GM18520 (cell line): ENCODE measurements around the gene CRTAC1.

Experiments
- ATAC-seq: cut with Tn5 transposase; IDR thresholded peaks from one replicate; pipeline ENCODE4 v1.9.1; 2021; ENCODE audit not compliant: unreplicated experiment

The CRTAC1 gene

DNA sequence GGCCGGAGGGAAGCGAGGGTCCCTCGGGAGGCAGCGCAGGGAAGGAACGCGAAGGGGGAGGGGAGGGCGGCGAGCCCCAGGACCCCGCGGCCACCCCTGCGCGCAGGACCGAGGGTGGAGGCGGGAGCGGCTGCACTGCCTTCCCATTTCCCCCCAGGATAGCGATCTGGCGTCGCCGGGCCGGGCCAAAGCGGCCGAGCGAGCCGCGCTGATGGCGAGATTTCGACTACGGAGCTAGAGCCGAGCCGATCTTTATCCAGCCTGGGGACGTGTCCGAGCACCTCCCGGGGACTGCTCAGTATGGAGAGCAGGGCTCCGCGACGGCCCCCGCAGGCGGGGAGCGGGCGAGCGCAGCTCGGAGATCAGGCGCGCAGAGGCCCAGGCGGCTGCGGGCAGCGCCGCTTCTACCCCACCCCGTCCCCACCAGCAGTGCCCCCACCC is 590 bp upstream of the CRTAC1 start:
- ATAC-seq = no peak

DNA sequence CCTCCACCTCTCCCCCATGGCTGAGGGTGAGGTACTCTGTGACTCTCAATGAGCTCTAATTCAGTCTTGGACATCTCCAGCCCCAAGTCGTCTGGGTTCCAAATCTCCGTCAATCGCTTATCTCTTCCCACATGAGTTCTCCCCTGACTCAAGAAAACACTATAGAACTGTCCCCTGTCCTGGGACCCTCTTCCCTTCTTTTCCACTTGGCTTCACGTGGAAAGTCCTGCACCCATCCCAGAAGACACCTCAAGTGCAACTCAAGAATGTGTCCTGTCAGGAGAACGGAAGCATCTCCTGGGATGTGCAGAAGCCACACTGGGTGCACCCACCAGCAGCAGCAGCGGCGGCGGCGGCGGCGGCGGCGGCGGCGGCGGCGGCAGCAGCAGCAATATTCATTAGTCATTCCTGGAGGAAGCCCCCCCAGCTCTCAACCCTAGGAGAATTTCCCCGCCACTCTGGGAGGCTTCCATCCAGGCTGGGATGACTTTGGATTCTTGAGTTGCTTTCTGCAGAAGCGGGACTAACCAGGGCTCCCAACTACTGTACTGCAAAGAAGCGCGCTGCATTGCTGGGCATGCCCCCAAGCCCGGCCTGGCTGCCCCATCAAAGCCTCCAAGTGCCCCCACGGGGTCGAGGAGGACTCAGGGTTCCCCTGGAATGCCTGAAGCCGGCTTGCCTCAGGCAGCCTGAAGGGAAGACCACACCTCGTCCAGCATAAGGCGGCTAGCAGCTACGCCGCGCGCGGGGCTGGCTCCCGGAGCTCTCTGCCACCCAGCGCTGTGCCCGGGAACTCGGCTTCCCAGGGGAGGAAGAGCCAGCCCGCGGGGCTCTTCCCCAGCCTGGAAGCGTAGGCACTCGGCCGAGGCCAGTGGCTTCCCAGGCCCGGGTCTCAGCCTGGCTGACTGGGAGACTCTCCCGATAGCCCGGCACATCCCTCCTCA is 1.0 kb downstream of the CRTAC1 start:
- ATAC-seq = no peak

DNA sequence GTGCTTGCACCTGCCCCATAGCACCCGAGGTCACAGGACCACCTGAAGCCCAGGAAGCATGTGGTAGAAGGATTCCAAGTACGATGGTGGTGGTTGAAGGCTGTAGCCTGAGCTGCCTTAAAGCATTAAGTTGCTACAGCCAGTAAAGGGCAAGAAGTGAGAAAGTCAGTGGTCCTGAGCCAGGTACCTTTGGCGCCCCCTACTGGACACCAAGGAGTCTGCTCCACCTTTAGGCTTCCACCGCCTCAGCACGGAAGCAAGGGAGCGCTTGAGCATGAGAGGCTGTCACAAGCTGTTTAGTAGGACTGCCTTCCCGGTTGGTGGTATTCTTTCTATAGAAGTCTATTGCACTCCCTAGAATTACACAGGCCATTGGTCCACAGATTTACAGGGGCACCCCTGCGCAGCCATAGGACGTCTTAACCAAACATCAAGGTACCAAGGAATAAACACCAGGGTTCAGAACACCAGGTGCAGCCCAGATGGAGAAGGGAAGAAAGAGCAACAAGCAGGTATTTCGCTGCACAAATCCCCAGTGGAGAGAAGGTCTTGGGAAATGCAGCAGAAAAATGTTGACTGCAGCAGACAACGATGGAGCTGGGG is 2.2 kb downstream of the CRTAC1 start:
- no peak for ATAC-seq

DNA sequence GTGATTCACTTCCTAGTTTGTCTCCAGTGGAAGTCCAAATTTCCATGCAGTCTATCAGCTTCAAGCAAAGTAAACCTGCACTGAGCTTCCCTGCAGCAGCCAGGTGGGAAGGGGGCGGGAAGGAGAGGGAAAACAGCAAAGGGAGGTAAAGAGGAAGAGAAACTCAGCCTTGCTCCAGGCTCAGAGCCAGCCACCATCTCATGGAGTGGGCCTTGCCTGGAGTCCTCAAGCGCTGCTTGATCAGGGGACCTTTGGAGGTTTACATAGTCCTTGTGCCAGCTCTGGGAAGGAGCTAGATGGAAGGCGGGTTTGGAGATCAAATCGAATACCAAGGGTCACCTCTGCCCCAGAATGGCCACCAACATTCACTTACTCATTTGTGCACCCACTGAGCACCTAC is 7.4 kb downstream of the CRTAC1 start:
- no peak for ATAC-seq

DNA sequence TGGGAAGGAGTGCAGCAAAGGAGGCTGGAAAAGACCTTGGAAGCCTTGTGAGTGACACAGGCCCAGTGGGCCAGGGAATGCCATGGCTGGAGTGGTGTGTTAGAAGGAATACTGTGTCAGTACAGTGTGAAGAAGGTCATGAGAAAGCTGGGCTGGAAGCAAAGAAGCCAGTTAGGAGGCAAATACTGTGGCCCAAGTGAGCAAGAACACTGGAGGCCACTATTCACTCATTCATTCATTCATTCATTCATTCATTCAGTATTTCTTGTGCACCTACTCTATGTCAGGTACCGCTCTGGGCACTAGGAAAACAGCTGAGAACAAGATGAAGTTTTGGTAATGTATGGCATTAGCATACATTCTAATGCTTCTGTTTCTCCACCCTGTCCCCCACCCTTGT is 9.6 kb downstream of the CRTAC1 start:
- ATAC-seq = no peak

DNA sequence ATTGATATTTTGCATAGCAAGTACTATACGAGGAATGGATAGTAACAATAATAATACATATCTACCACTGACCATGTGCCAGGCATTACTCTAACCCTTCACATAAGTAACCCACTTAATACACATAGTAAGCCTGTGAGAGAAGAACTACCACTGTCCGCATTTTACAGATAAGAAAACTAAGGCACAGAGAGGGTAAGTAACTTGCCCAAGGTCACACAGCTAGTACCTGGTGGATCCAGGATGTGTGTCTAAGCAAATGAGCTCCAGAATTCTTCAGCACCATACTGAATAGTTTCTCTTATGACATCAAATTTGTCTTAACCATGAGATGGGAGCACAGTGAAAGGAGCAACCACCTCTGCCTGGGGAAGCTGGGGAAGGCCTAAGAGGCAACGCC is 10.2 kb downstream of the CRTAC1 start:
- no peak for ATAC-seq

DNA sequence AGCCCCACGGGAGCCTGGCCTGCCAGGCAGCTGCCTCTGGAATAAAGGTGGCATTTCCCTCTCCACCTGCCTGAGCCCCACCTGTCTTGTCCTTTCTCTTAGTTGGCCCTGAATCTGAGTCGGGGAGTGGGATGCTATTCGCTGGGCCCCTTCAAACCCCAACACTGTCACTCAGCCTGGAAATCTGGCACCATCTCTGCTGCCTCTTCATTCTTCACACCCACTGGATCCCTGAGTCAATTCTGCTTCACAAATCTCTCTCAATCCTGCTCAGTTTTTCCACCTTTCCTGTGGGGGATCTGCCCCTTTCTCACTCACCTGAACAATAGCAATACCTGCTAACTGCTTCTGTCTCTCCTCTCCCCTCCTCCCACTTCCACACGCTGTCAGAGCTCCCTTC is 10.6 kb downstream of the CRTAC1 start:
- no peak for ATAC-seq

DNA sequence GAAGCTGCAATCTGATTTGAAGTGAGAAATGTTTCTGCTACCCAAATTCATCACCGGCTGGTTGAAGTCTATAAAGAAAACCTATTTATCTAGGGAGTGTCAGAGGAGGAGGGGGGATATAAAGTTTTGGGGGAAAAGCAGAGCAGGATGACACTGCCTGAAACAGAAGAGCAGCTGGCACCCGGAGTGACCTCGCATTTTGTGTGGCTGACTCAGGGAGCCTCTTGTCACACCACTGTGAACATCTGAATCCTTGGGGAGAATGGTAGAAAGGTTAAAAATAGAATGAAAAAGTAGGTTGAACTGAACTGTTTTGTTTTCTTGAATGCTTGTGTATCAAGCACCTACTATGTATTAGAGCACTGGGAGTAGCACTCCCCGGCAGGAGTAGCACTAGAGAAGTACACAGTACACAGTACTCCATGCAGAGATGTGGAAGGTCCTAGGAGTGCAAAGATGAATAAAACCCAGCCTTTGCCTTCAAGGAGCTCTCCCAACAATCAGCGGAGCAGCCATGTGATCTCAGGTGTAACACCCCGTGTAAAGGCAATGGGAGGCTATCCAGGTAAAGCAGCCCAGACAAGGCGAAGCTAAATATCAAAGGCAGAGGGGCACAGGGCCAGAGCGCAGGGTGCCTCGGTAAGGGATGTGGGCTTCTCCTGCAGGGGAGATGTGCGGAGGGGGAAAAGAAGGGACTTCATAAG is 13.5 kb downstream of the CRTAC1 start:
- ATAC-seq = no peak

DNA sequence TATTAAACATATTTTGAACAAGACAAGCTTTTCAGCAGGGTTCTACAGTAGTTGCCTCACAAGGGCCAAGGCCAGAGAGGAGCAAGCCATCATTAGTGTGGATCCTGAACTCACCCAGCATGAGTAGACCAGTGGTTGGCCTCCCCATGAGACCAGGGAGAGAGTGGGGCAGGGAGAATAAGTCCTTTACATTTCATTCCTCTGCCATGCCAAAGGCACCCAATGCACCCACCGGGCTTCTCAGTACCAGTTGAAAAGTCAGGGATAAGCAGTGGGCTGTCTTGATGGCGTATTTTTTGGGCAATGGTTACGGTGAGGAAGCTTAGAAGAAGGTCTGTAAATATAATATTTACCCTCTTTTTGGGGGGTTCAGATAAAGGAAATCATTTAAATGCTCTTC is 16.6 kb downstream of the CRTAC1 start:
- ATAC-seq = no peak

DNA sequence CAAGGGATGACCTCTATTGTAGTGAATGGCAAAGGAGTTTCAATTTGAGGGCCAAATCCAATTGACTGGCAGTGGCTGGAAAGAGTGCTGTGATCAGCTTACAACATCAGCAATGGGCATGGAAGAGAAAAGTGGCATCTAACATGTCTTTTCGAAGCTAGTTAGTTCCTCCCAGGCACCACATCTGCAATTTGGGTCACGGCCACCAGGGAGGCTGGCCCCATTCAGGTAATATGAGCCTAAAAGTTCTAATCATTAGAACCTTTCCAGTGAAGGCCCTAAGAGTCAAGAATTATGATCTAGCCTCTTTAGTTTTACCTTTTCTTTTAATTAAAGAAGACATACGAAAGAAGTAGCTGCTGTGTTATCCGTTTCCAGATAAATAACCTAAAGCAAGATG is 17.3 kb downstream of the CRTAC1 start:
- ATAC-seq = no peak

DNA sequence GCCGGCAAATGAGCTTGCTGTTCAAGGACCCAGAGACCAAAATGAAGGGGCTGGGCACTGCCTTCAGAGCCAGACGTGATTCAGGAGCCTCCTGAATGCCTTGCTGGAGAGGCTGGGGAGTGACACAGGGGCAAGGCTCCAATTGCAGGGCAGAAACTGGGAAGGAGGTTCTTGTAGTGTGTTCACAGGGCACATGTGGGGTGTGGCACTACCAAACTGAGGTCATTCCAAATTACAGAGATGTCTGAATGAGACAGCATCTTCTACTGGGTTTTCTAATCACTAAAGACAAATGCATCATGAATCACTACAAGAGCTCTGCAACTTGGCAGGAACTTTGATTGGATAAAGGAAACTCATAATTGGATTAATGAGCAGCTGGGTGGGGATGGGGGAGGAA is 17.8 kb downstream of the CRTAC1 start:
- ATAC-seq = no peak

DNA sequence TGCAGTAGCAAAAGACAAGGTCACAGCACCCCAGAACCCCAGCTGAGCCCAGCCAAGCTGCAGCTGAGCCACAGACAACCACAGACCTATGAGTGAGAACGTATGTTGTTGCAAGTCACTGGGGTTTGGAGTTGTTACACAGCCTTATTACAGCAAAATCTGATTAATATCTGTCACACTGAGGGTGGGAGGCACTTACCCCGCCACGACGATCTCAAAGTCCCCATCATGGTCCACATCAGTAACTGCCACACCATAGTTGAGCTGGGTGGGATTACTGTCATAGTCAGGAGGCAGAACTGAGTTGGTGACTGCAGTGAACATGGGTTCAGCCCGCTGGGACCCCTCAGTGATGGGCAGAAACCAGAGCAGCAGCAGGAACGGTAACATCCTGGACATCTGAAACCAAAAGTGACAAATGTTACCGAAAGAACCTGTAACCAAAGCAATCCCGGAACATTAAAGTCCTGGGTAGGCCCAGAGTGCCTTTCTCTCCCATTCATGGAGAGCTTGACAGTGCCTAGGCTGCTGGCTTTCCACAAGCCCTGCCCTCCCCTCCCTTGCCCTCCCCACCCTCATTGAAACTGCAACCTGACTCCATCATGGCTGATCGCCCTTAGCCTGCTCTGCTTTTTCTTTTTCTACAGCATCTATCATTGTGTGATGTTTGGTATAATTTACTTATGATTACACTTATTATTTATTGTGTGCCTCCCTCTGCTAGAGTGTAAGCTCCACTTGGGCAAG is 19.3 kb downstream of the CRTAC1 start:
- ATAC-seq = no peak

DNA sequence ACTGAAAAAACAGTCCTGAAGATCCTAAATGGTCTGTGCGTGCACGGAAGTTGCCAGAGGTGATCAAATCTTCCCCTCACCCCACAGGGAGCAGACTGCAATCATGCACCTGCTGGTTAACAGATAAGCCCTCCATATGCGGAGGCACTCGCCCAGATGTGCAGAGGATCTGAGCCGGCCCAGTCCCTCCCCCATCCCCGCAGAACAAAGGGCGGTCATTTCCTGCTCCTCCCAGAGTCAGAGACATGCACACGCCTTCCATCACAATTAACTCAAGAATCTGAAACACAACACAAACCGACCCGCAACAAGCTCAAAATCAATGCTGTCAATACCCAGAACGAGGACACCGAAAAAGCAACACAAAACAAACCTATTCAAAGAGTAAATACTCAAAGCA is 24.2 kb downstream of the CRTAC1 start:
- no peak for ATAC-seq

DNA sequence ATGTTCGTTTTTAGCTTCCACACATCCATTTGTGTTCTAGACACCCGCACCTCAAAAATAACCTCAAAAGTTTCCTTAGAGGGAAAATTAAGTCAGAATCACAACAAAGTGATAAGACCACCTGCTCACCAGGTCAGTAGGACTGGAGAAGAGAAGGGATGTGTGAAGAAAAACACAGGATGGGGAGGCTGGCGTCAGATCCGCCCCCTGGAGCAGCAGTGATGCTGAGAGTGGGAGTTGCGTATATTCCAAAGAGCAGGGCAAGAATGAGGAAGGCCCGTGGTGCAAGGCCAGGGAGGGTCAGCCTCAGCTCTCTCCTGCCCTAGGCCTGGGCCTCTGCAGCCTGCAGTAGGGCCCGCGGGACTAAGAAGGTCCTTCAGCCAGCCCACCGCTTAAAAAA is 28.7 kb downstream of the CRTAC1 start:
- no peak for ATAC-seq

DNA sequence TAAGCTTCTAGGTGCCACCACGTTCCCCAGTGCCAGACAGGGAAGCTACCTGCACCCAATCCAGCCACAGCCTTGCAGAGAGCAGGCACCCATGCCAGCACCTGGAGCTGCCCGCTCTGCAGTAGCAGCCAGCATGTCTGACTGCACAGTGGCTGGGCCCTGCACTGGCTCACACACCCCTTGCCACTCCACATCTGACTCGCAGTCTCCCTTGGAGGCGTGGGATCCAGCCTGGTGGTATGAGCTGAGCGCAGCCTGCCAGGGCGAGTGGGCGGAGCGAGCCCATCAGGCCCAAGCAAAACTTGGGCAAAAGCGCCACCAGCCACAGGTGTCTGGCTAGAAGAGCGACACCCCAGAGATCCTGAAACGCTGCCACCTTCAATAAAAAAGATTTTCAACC is 30.1 kb downstream of the CRTAC1 start:
- ATAC-seq = no peak

DNA sequence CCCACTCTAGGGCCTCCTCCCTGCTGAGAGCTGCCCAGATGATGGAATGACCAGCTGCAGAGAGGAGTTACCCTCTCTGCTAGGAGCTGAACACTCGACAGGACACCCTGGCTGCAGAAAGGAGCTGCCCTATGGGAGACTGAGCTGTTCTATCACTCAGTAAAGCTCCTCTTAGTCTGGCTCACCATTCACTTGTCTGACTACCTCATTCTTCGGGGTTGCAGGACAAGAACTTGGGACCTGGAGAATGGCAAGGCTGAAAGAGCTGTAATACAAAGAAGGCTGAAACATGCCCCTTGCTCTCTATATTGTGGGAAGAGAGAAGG is 30.5 kb downstream of the CRTAC1 start:
- no peak for ATAC-seq

DNA sequence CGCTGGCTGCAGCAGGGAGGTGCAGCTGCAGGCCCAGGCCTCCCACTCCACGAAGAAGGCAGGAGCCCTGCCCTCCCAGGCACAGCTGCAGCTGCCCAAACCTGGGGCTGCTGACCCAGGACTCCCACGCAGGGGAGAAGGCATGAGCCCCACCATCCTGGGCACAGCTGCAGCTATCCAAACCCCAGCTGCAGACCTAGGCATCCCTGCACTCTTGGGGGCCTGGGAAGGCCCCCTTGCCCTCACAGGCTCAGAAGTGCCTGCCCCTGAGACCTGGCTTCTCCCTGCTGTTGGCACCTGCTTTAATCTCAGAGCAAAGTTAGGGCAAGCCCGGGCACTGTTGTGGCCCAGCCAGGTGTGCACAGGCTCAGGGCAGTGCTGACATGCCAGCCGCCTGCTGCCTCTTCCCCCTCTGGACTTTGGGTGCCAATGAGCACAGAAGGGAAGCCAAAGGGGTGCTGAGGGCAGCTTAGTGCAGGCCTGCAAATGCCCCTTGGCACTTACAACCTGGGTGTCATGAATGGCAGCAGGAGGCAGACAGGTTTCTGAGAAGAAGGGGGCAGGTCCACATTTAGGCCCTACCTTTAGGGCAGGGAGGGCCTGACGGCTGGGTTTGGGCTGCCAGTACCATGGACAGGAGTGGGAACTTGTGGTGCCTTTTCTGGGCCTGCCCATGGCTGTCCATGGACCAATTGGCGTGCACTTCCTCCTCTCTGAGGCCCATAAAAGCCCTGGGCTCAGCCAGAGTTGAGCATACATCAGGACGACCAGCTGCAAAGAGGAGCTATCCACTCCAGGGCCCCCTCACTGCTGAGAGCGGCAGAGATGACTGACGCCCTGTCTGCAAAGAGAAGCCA is 31.1 kb downstream of the CRTAC1 start:
- ATAC-seq = no peak

DNA sequence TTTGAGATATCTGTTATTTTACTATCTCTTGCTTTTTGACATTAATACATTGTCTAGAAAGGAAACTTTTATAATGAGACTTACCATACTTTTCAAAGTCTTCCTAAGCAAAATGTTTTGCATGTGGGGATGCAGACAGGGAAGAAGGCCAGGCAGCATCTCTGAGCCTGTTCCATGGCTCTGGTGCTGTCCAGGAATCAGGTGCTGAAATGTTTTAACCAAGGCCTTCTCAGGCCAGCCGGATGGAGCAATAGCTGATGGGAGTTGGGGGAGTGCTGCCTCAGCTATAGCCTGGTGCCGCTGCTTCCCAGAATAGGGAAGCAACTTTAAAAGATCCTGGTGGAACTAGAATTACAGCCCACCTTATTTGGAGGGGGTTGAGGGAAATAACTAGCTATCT is 38.5 kb downstream of the CRTAC1 start:
- no peak for ATAC-seq

DNA sequence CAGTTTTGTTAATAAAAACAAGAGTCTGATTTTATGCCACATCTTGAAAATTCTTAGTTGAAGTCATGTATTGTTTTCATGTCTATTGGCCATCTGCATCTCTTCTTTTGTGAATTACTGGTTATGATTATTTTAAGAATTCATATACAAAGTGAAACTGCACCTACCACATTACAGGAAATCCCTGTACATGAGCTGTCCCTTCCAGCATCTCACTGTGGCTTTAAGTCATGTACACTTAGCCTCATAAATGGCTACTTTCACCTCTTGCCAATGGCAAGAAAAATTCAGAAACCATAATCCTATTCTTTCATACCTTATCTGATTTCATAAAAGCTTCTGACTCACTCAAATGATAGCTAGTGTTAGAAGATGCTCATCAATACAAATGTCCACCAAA is 48.6 kb downstream of the CRTAC1 start:
- no peak for ATAC-seq

DNA sequence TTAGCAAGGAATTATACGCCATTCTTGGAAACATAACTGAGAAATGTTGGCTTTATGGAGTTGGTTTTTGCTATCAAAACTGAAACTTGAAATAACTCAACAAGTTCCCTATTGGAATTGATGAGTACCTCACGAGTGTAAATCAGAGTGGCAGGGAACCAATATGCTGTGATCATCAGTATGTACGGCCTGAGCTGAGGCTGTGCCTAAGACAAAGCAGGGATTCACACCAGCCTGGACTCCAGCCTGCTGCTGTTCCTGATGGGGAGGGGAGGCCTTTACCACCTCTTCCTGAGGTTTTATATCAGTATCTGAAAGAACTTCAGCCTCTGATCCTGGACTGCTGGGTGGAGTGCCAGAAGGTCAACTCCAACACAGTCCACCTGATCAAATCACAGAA is 52.7 kb downstream of the CRTAC1 start:
- ATAC-seq = no peak

DNA sequence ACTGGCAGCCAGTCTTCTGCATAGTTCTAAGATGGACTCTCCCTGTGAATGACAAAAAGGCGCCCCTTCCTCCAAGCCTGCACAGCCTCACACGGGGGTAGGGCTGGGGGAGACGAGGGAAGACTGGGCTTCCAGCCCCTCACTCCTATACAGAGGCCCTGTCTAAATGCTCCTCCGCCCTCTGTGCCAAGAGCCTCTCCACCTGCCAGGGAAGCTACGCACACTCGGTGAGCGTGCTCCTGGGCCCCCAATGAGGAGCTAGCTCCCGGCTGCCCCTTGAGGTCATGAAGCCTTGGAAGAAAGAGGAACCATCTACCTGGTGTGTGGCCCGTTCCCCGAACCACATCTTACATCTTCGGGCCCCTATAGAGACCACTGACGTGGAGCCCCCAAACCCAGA is 54.8 kb downstream of the CRTAC1 start:
- no peak for ATAC-seq
